ENCODE measurements around the gene RNF141. TPM values are rescaled to one million over a fixed set of nuclear protein-coding genes. Genes with fewer than 3 reads are reported as not detected.

RNF141 gene
- total RNA-seq, 2 experiments from 2014 or later = 8.2 to 20.1 TPM

DNA sequence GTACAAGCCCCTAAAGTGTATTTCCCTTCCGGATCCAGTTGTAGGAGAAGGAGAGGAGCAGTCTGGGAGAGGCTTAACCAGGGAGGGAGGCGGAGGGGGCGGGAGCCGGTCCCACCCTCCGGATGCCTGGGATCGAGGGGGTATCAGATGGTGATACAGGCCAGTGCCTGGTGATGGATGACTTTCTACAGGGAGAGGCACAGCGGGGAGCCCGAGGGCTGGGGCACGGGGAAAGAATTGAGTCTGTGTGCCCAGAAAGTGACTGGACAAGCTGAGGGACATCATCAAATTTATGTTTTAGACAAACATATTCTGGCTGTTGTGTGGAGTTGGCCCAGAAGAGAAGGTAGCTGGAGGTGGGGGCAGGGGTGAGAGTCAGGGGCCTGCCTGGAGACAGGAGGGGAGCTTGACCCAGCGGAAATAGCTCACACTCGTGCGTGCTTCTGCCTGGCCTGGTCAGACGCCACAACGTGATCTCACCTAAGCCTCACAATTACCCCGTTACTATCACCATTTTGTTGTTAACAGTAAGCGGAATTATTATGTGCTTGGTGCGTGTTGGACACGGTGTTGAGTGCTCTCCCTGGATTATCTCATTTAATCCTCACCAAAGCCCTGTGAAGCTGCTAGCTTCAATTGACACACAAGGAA is 43.5 kb downstream of the RNF141 start:
- Histone ChIP-seq H2AFZ (ENCODE audit: low read length) (no peak overlapping the region), H3K27ac (ENCODE audit: low read depth, low read length, poor library complexity, severe bottlenecking) (no peak overlapping the region), H3K4me1 (ENCODE audit: insufficient read depth, low read length, poor library complexity, severe bottlenecking) (no peaks in the 10 kb centered on the region), H3K79me2 (ENCODE audit: insufficient read depth, low read depth, low read length) (no peaks in the 10 kb centered on the region), H3K4me3 (ENCODE audit: low read depth, low read length, poor library complexity, severe bottlenecking) (no peak overlapping the region), H4K20me1 (ENCODE audit: insufficient read depth, low read length) (no peaks in the 10 kb centered on the region), H3K36me3 (ENCODE audit: insufficient read depth, low read length) (peaks cover 78% of the 10 kb centered on the region), H3K9me3 (ENCODE audit: low read length) (no peaks in the 10 kb centered on the region), H3K4me2 (ENCODE audit: low read length) (no peak overlapping the region), H3K9me2 (ENCODE audit: insufficient read depth, low read length) (no peaks in the 10 kb centered on the region)
- POLR2A ChIA-PET = interaction anchor here (0.6 to 1.1 kb wide), 2 partner anchors 36 to 88 kb away, joined by 3 to 6 read pairs; no protein-coding TSS in a partner anchor
- intact Hi-C loops (cut with micrococcal nuclease; ENCODE audit: unreplicated experiment) = no loop called here
- DNase-seq (ENCODE audit: low spot score) = no peak
- no peak for TF ChIP-seq EZH2phosphoT487 (IDR thresholded peaks at IDR 0.05; ENCODE audit: borderline replicate concordance, low read depth, low read length)
- TF ChIP-seq, protein P1, sequence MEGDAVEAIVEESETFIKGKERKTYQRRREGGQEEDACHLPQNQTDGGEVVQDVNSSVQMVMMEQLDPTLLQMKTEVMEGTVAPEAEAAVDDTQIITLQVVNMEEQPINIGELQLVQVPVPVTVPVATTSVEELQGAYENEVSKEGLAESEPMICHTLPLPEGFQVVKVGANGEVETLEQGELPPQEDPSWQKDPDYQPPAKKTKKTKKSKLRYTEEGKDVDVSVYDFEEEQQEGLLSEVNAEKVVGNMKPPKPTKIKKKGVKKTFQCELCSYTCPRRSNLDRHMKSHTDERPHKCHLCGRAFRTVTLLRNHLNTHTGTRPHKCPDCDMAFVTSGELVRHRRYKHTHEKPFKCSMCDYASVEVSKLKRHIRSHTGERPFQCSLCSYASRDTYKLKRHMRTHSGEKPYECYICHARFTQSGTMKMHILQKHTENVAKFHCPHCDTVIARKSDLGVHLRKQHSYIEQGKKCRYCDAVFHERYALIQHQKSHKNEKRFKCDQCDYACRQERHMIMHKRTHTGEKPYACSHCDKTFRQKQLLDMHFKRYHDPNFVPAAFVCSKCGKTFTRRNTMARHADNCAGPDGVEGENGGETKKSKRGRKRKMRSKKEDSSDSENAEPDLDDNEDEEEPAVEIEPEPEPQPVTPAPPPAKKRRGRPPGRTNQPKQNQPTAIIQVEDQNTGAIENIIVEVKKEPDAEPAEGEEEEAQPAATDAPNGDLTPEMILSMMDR (conservative IDR thresholded peaks at IDR 0.05; ENCODE audit: low read length) = no peak
- no TSS peak for BruUV-seq (replicated peaks)
- CTCF ChIA-PET (ENCODE audit: unreplicated experiment) = no interaction called here

DNA sequence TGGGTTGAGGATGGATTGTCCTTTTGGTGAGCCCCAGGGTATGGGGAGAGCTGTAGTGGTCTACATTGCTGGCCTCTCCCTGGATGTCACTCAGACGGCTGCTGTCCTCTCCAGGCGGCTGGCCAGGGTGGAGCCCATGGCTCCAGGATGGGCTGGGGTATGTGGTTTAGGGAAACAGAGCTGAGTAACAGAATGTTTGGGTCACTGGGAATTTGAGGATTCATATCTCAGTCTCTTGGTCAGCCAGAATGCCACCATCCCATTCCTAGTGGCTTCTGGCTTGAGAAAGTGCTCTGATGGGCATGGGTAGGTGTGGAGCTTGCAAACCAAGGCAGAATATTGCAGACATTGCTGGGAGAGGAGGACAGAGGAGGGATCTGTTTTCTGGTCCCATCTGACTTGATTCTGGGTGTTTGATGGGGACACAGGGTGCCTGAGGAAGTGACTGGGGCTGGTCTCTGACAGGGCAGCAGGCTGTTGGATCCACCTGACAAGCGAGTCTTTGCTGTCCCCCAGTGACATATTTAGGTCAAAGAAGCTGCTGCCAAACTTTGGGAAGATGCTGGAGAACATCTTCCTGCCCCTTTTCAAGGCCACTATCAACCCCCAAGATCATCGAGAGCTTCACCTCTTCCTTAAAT is 44.6 kb downstream of the RNF141 start:
- no peak overlapping the region for H2AFZ ChIP-seq (ENCODE audit: low read length)
- H3K4me2 ChIP-seq (ENCODE audit: low read length) = no peak overlapping the region
- intact Hi-C loops (cut with micrococcal nuclease; ENCODE audit: unreplicated experiment) = no loop called here
- H3K79me2 ChIP-seq (ENCODE audit: insufficient read depth, low read depth, low read length) = no peaks in the 10 kb centered on the region
- ChIA-PET CTCF (ENCODE audit: unreplicated experiment) (interaction anchor here (0.6 to 1.7 kb wide), 2 partner anchors 11 to 226 kb away, joined by 4 to 7 read pairs; no protein-coding TSS in a partner anchor), POLR2A (no interaction called here)
- no peaks in the 10 kb centered on the region for H3K4me1 ChIP-seq (ENCODE audit: insufficient read depth, low read length, poor library complexity, severe bottlenecking)
- no peaks in the 10 kb centered on the region for H3K9me3 ChIP-seq (ENCODE audit: low read length)
- H3K9me2 ChIP-seq (ENCODE audit: insufficient read depth, low read length) = no peaks in the 10 kb centered on the region
- BruUV-seq (replicated peaks) = no TSS peak
- H4K20me1 ChIP-seq (ENCODE audit: insufficient read depth, low read length) = no peaks in the 10 kb centered on the region
- TF ChIP-seq EZH2phosphoT487 (IDR thresholded peaks at IDR 0.05; ENCODE audit: borderline replicate concordance, low read depth, low read length) = no peak
- TF ChIP-seq, protein P1 (conservative IDR thresholded peaks at IDR 0.05; ENCODE audit: low read length) = no peak
- H3K4me3 ChIP-seq (ENCODE audit: low read depth, low read length, poor library complexity, severe bottlenecking) = no peak overlapping the region
- peaks cover 88% of the 10 kb centered on the region for H3K36me3 ChIP-seq (ENCODE audit: insufficient read depth, low read length)
- DNase-seq (ENCODE audit: low spot score) = no peak
- no peak overlapping the region for H3K27ac ChIP-seq (ENCODE audit: low read depth, low read length, poor library complexity, severe bottlenecking)

DNA sequence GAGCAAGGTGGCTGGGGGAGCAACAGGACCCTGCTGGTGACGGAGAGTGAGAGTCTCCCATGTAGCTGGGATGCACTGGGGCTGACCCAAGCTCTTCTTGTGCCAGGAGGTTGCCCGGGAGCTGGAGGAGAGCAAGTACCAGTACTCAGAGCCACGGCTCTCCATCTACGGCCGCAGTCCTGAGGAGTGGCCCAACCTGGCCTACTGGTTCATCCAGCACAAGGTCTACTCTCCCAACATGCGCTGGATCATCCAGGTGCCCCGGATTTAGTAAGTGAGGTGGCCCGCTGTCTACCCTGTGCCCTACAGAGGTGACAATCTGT is 45.6 kb downstream of the RNF141 start:
- ChIA-PET CTCF (ENCODE audit: unreplicated experiment) (interaction anchor here (1.7 kb wide), 1 partner anchor 12 kb away, joined by 7 read pairs; no protein-coding TSS in a partner anchor), POLR2A (interaction anchor here (0.5 to 0.7 kb wide), 3 partner anchors 11 to 619 kb away, joined by 3 to 6 read pairs (median 4); no protein-coding TSS in a partner anchor)
- Histone ChIP-seq H3K9me3 (ENCODE audit: low read length) (no peaks in the 10 kb centered on the region), H3K36me3 (ENCODE audit: insufficient read depth, low read length) (peaks cover 89% of the 10 kb centered on the region), H3K9me2 (ENCODE audit: insufficient read depth, low read length) (no peaks in the 10 kb centered on the region), H3K4me1 (ENCODE audit: insufficient read depth, low read length, poor library complexity, severe bottlenecking) (no peaks in the 10 kb centered on the region), H4K20me1 (ENCODE audit: insufficient read depth, low read length) (no peaks in the 10 kb centered on the region), H3K4me3 (ENCODE audit: low read depth, low read length, poor library complexity, severe bottlenecking) (no peak overlapping the region), H3K4me2 (ENCODE audit: low read length) (no peak overlapping the region), H2AFZ (ENCODE audit: low read length) (no peak overlapping the region), H3K27ac (ENCODE audit: low read depth, low read length, poor library complexity, severe bottlenecking) (no peak overlapping the region), H3K79me2 (ENCODE audit: insufficient read depth, low read depth, low read length) (no peaks in the 10 kb centered on the region)
- TF ChIP-seq, protein P1 (conservative IDR thresholded peaks at IDR 0.05; ENCODE audit: low read length) = no peak
- TF ChIP-seq EZH2phosphoT487 (IDR thresholded peaks at IDR 0.05; ENCODE audit: borderline replicate concordance, low read depth, low read length) = no peak
- intact Hi-C loops (cut with micrococcal nuclease; ENCODE audit: unreplicated experiment) = no loop called here
- DNase-seq (ENCODE audit: low spot score) = no peak
- BruUV-seq (replicated peaks) = no TSS peak
